Measurements from ENCODE around the gene BRF1.
"Not testable (repeated sequence)": the region's sequence is repeated elsewhere in the genome, so short reads cannot be mapped to it uniquely, and the experiment has no call there.

DNA sequence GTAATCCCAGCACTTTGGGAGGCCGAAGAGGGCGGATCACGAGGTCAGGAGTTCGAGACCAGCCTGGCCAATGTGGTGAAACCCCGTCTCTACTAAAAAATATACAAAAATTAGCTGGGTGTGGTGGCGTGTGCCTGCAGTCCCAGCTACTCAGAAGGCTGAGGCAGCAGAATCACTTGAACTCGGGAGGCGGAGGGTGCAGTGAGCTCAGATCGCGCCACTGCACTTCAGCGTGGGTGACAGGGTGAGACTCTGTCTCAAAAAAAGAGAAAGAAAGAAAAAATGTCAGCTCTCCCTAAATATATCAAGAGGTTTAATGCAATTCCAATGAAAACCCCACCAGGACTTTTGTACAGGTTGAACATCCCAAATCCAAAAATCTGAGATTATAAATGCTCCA lies 3.5 kb downstream of the BRF1 start:
- TF ChIP-seq, protein P1, sequence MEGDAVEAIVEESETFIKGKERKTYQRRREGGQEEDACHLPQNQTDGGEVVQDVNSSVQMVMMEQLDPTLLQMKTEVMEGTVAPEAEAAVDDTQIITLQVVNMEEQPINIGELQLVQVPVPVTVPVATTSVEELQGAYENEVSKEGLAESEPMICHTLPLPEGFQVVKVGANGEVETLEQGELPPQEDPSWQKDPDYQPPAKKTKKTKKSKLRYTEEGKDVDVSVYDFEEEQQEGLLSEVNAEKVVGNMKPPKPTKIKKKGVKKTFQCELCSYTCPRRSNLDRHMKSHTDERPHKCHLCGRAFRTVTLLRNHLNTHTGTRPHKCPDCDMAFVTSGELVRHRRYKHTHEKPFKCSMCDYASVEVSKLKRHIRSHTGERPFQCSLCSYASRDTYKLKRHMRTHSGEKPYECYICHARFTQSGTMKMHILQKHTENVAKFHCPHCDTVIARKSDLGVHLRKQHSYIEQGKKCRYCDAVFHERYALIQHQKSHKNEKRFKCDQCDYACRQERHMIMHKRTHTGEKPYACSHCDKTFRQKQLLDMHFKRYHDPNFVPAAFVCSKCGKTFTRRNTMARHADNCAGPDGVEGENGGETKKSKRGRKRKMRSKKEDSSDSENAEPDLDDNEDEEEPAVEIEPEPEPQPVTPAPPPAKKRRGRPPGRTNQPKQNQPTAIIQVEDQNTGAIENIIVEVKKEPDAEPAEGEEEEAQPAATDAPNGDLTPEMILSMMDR (IDR thresholded peaks at IDR 0.05) = not testable (repeated sequence)
- not testable (repeated sequence) for TF ChIP-seq POLR2A (IDR thresholded peaks at IDR 0.05)
